Activated CD4-positive, alpha-beta T cell treated with anti-CD3 and anti-CD28 coated beads, Interleukin-2, amount 50 U/mL, for 16 hours (primary cell): ENCODE measurements around the gene GRIA1.

ENCODE experiments used
- DNase-seq: peaks from one replicate; pipeline ENCODE4 v3.0.0-alpha.2; 2020

The GRIA1 gene

GRCh38 chr5:153490118-153491037 is at the start of gene GRIA1:
Gene GRIA1, plus strand, starts transcription at chr5:153490670.
- no peak for DNase-seq

GRCh38 chr5:153445875-153446579 is 44.4 kb upstream of the GRIA1 start:
- no peak for DNase-seq

- no peak for DNase-seq
Observed at GRCh38 chr5:153447534-153447933, 42.9 kb upstream of the GRIA1 start.

- DNase-seq: no peak
Observed at GRCh38 chr5:153456354-153456753, 34.1 kb upstream of the GRIA1 start.

GRCh38 chr5:153456993-153457392 is 33.5 kb upstream of the GRIA1 start:
- no peak for DNase-seq

- no peak for DNase-seq
Observed at GRCh38 chr5:153458268-153458667, 32.2 kb upstream of the GRIA1 start.

GRCh38 chr5:153459051-153459743 is 31.3 kb upstream of the GRIA1 start:
- DNase-seq: no peak

GRCh38 chr5:153460421-153460820 is 30.0 kb upstream of the GRIA1 start:
- no peak for DNase-seq

- DNase-seq: no peak
Observed at GRCh38 chr5:153461341-153461740, 29.1 kb upstream of the GRIA1 start.

- DNase-seq: no peak
Observed at GRCh38 chr5:153463806-153464205, 26.7 kb upstream of the GRIA1 start.

- DNase-seq: no peak
Observed at GRCh38 chr5:153467546-153467945, 22.9 kb upstream of the GRIA1 start.

- no peak for DNase-seq
Observed at GRCh38 chr5:153469423-153469822, 21.0 kb upstream of the GRIA1 start.

- DNase-seq: no peak
Observed at GRCh38 chr5:153470736-153471135, 19.7 kb upstream of the GRIA1 start.

- no peak for DNase-seq
Observed at GRCh38 chr5:153476767-153477166, 13.7 kb upstream of the GRIA1 start.

- no peak for DNase-seq
Observed at GRCh38 chr5:153480401-153480800, 10.1 kb upstream of the GRIA1 start.

- no peak for DNase-seq
Observed at GRCh38 chr5:153483482-153483881, 7.0 kb upstream of the GRIA1 start.

GRCh38 chr5:153485641-153486040 is 4.8 kb upstream of the GRIA1 start:
- no peak for DNase-seq

GRCh38 chr5:153486771-153487170 is 3.7 kb upstream of the GRIA1 start:
- DNase-seq: no peak

GRCh38 chr5:153489611-153490010 is 859 bp upstream of the GRIA1 start:
- DNase-seq: no peak

- DNase-seq: no peak
Observed at GRCh38 chr5:153491038-153491744, 721 bp downstream of the GRIA1 start.

GRCh38 chr5:153491856-153492255 is 1.4 kb downstream of the GRIA1 start:
- DNase-seq: no peak

- peak; percentile 11 for DNase-seq
Observed at GRCh38 chr5:153496835-153497234, 6.4 kb downstream of the GRIA1 start.

GRCh38 chr5:153498516-153498915 is 8.0 kb downstream of the GRIA1 start:
- no peak for DNase-seq
